Measurements from ENCODE around the gene FADS1. TPM values are rescaled to one million over a fixed set of nuclear protein-coding genes. Genes with fewer than 3 reads are reported as not detected.

Gene FADS1
- polyA plus RNA-seq, 1 donor (not counting 4 experiments of a cell fraction or from before 2014, with no cell fraction given), result 34.0 TPM

- DNase-seq (ENCODE audit: low read depth, low spot score) (no peak), FAIRE-seq (no peak)
- Histone ChIP-seq H4K20me1 (ENCODE audit: control insufficient read depth, extremely low read depth, insufficient read depth, low read length) (peaks cover 5% of the 10 kb centered on the region), H2AFZ (ENCODE audit: control insufficient read depth, low read length) (peak within 1 kb of the TSS; percentile 6), H3K9me3 (ENCODE audit: control insufficient read depth, low read depth, low read length) (no peaks in the 10 kb centered on the region), H3K4me1 (ENCODE audit: control insufficient read depth, extremely low read depth, insufficient read depth, low read length) (peaks cover 2% of the 10 kb centered on the region), H3K4me3 (ENCODE audit: control insufficient read depth in 2 of 3, extremely low read depth in 1 of 3, insufficient read depth in 2 of 3, low read depth in 1 of 3, low read length in 3 of 3) (peak within 1 kb of the TSS in 2 of 3 experiments; percentile 19 to 20), H3K79me2 (ENCODE audit: control insufficient read depth, insufficient read depth, low read length) (no peaks in the 10 kb centered on the region), H3K9me1 (ENCODE audit: control insufficient read depth, extremely low read depth, insufficient read depth, low read length) (no peaks in the 10 kb centered on the region), H3K27me3 (ENCODE audit: control insufficient read depth, extremely low read depth, insufficient read depth, low read length) (peaks cover 35% of the 10 kb centered on the region), H3K36me3 (ENCODE audit: control insufficient read depth in 2 of 2, extremely low read depth in 1 of 2, insufficient read depth in 2 of 2, low read length in 2 of 2) (no peaks in the 10 kb centered on the region), H3K4me2 (ENCODE audit: control insufficient read depth, extremely low read depth, insufficient read depth, low read depth, low read length) (peak within 1 kb of the TSS; percentile 41), H3K9ac (ENCODE audit: control insufficient read depth, extremely low read depth, insufficient read depth, low read length) (no peak within 1 kb of the TSS), H3K27ac (ENCODE audit: control insufficient read depth, insufficient read depth, low read length) (no peak within 1 kb of the TSS)
- TF ChIP-seq EZH2 (IDR thresholded peaks at IDR 0.05; ENCODE audit: low read length) (no peak), CTCF (optimal IDR thresholded peaks at IDR 0.05 in 1 of 3, IDR thresholded peaks at IDR 0.05 in 1 of 3, conservative IDR thresholded peaks at IDR 0.05 in 1 of 3; ENCODE audit: extremely low read depth in 1 of 3, insufficient read depth in 2 of 3, low read length in 3 of 3) (peak in 2 of 3 experiments; percentile 54 to 73)
- dilution Hi-C loops (cut with MboI; ENCODE audit: extremely low pct_ligation_motif_present, low sequenced_read_pairs), result no loop called here
These were observed 64.5 kb downstream of the FADS1 start, which contains the start of gene MYRF for GRCh38 chr11:61752117-61752924. Gene MYRF (plus strand): TSS chr11:61752636. CDS start chr11:61752745, 109 bp downstream.

GRCh38 chr11:61751384-61751783 lies 65.4 kb downstream of the FADS1 start:
- H3K9me1 ChIP-seq (ENCODE audit: control insufficient read depth, extremely low read depth, insufficient read depth, low read length), result no peaks in the 10 kb centered on the region
- peaks cover 5% of the 10 kb centered on the region for H4K20me1 ChIP-seq (ENCODE audit: control insufficient read depth, extremely low read depth, insufficient read depth, low read length)
- FAIRE-seq (no peak), DNase-seq (ENCODE audit: low read depth, low spot score) (no peak)
- no peak overlapping the region for H2AFZ ChIP-seq (ENCODE audit: control insufficient read depth, low read length)
- H3K4me1 ChIP-seq (ENCODE audit: control insufficient read depth, extremely low read depth, insufficient read depth, low read length), result peaks cover 2% of the 10 kb centered on the region
- no peaks in the 10 kb centered on the region for H3K79me2 ChIP-seq (ENCODE audit: control insufficient read depth, insufficient read depth, low read length)
- H3K27ac ChIP-seq (ENCODE audit: control insufficient read depth, insufficient read depth, low read length), result no peak overlapping the region
- dilution Hi-C loops (cut with MboI; ENCODE audit: extremely low pct_ligation_motif_present, low sequenced_read_pairs), result no loop called here
- H3K27me3 ChIP-seq (ENCODE audit: control insufficient read depth, extremely low read depth, insufficient read depth, low read length), result peaks cover 35% of the 10 kb centered on the region
- H3K9me3 ChIP-seq (ENCODE audit: control insufficient read depth, low read depth, low read length), result no peaks in the 10 kb centered on the region
- no peak for TF ChIP-seq EZH2 (IDR thresholded peaks at IDR 0.05; ENCODE audit: low read length)
- TF ChIP-seq CTCF (optimal IDR thresholded peaks at IDR 0.05 in 1 of 3, IDR thresholded peaks at IDR 0.05 in 1 of 3, conservative IDR thresholded peaks at IDR 0.05 in 1 of 3; ENCODE audit: extremely low read depth in 1 of 3, insufficient read depth in 2 of 3, low read length in 3 of 3), result no peak
- H3K4me2 ChIP-seq (ENCODE audit: control insufficient read depth, extremely low read depth, insufficient read depth, low read depth, low read length), result no peak overlapping the region
- H3K36me3 ChIP-seq (ENCODE audit: control insufficient read depth in 2 of 2, extremely low read depth in 1 of 2, insufficient read depth in 2 of 2, low read length in 2 of 2), result no peaks in the 10 kb centered on the region
- H3K4me3 ChIP-seq (ENCODE audit: control insufficient read depth in 2 of 3, extremely low read depth in 1 of 3, insufficient read depth in 2 of 3, low read depth in 1 of 3, low read length in 3 of 3), result no peak overlapping the region
- H3K9ac ChIP-seq (ENCODE audit: control insufficient read depth, extremely low read depth, insufficient read depth, low read length), result no peak overlapping the region

Data from keratinocyte (primary cell).